ENCODE results near the gene KRTAP3-3. TPM values are rescaled to one million over a fixed set of nuclear protein-coding genes. Genes with fewer than 3 reads are reported as not detected.

Gene KRTAP3-3
- total and polyA plus RNA-seq, 12 donors, result not detected

- TF ChIP-seq POLR2A (IDR thresholded peaks at IDR 0.05) (no peak), CTCF (IDR thresholded peaks at IDR 0.05) (no peak)
- no peak for DNase-seq
- Histone ChIP-seq H3K27ac (no peak overlapping the region), H3K36me3 (replicated peaks in 1 of 2) (no peaks in the 10 kb centered on the region), H3K27me3 (no peaks in the 10 kb centered on the region), H3K9me3 (replicated peaks in 1 of 3) (no peaks in the 10 kb centered on the region), H3K4me1 (replicated peaks in 1 of 2) (no peaks in the 10 kb centered on the region), H3K4me3 (no peak overlapping the region)
- intact Hi-C loops (cut with DNase I), result no loop called here
- 84 to 100% (median 95%) methylated on average over 3 of the region's 3 CpGs for WGBS, 4 donors
These were observed 25.5 kb upstream of the KRTAP3-3 start for GRCh38 chr17:41019415-41019814.

DNA sequence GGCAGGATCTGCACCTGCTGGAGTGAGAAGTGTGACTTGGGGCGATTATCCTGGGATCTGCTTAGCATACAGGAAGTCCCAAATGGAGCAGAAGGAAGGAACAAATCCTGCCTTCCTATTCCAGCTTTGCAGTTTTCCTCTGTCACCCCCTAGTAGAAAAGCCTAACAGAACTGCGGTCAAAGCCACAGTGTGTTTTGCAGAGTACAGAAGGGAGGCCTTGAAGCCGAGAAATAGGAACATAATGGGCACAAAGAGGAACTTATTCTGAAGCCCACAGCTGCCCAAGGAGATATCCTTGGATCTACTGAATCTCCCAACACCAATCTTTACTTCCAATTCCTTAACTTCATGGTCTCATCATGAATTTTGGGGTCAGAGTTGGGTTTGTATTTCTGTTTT is 24.6 kb upstream of the KRTAP3-3 start:
- intact Hi-C loops (cut with DNase I), result no loop called here
- Histone ChIP-seq H3K27me3 (no peaks in the 10 kb centered on the region), H3K4me1 (replicated peaks in 1 of 2) (no peaks in the 10 kb centered on the region), H3K27ac (no peak overlapping the region), H3K4me3 (no peak overlapping the region), H3K36me3 (replicated peaks in 1 of 2) (no peaks in the 10 kb centered on the region), H3K9me3 (replicated peaks in 1 of 3) (no peaks in the 10 kb centered on the region)
- TF ChIP-seq CTCF (IDR thresholded peaks at IDR 0.05), result no peak
- TF ChIP-seq POLR2A (IDR thresholded peaks at IDR 0.05), result no peak
- WGBS, 4 donors, result 70 to 78% (median 73%) methylated on average over 3 of the region's 3 CpGs
- no peak for DNase-seq

- intact Hi-C loops (cut with DNase I), result no loop called here
- H3K4me1 ChIP-seq (replicated peaks in 1 of 2), result no peaks in the 10 kb centered on the region
- no peak for TF ChIP-seq POLR2A (IDR thresholded peaks at IDR 0.05)
- no peak for TF ChIP-seq CTCF (IDR thresholded peaks at IDR 0.05)
- H3K4me3 ChIP-seq, result no peak overlapping the region
- no peak for DNase-seq
- no peaks in the 10 kb centered on the region for H3K9me3 ChIP-seq (replicated peaks in 1 of 3)
- H3K27me3 ChIP-seq, result no peaks in the 10 kb centered on the region
- WGBS, 4 donors, result 79 to 81% (median 80%) methylated on average over 13 of the region's 13 CpGs
- H3K27ac ChIP-seq, result no peak overlapping the region
- no peaks in the 10 kb centered on the region for H3K36me3 ChIP-seq (replicated peaks in 1 of 2)
These were observed 22.7 kb upstream of the KRTAP3-3 start for GRCh38 chr17:41016578-41017215.

GRCh38 chr17:41015454-41015853 is 21.5 kb upstream of the KRTAP3-3 start:
- H3K4me3 ChIP-seq, result no peak overlapping the region

More at GRCh38 chr17:41015454-41015853, 21.5 kb upstream of the KRTAP3-3 start:
- WGBS, 4 donors, result 62 to 73% (median 66%) methylated on average over 7 of the region's 7 CpGs
- Histone ChIP-seq H3K36me3 (replicated peaks in 1 of 2) (no peaks in the 10 kb centered on the region), H3K4me1 (replicated peaks in 1 of 2) (no peaks in the 10 kb centered on the region), H3K27ac (no peak overlapping the region), H3K27me3 (no peaks in the 10 kb centered on the region), H3K9me3 (replicated peaks in 1 of 3) (no peaks in the 10 kb centered on the region)
- DNase-seq, result no peak
- intact Hi-C loops (cut with DNase I), result no loop called here
- TF ChIP-seq CTCF (IDR thresholded peaks at IDR 0.05) (no peak), POLR2A (IDR thresholded peaks at IDR 0.05) (no peak)

Measured in adrenal gland (tissue), 12 donors.